Fibroblast of villous mesenchyme (primary cell): ENCODE data around the gene NLGN2. TPM values are rescaled to one million over a fixed set of nuclear protein-coding genes. Genes with fewer than 3 reads are reported as not detected.

ENCODE experiments used
- DNase-seq: peaks from one replicate; pipeline ENCODE4 v3.0.0-alpha.2; 2010; ENCODE audit warnings: low read depth
- H3K4me3 ChIP-seq: 2 replicates; pipeline ENCODE4 v1.5.1; 2011; ENCODE audit warnings: low read depth, mild to moderate bottlenecking, low read length
- total RNA-seq: library from RNA; depleted of rRNA; stranded (reverse); fragments of >200 nt; gene quantifications from 2 replicates; pipeline ENCODE4 v1.2.3, GENCODE V29; 2012
- TF ChIP-seq, protein P1 (sequence below): IDR thresholded peaks from 2 replicates; pipeline ENCODE4 v1.5.1; 2012; ENCODE audit warnings: low read depth, mild to moderate bottlenecking, low read length; ENCODE audit not compliant: insufficient read depth

The NLGN2 gene
- total RNA-seq, 1 donor: 9.5 TPM

DNA sequence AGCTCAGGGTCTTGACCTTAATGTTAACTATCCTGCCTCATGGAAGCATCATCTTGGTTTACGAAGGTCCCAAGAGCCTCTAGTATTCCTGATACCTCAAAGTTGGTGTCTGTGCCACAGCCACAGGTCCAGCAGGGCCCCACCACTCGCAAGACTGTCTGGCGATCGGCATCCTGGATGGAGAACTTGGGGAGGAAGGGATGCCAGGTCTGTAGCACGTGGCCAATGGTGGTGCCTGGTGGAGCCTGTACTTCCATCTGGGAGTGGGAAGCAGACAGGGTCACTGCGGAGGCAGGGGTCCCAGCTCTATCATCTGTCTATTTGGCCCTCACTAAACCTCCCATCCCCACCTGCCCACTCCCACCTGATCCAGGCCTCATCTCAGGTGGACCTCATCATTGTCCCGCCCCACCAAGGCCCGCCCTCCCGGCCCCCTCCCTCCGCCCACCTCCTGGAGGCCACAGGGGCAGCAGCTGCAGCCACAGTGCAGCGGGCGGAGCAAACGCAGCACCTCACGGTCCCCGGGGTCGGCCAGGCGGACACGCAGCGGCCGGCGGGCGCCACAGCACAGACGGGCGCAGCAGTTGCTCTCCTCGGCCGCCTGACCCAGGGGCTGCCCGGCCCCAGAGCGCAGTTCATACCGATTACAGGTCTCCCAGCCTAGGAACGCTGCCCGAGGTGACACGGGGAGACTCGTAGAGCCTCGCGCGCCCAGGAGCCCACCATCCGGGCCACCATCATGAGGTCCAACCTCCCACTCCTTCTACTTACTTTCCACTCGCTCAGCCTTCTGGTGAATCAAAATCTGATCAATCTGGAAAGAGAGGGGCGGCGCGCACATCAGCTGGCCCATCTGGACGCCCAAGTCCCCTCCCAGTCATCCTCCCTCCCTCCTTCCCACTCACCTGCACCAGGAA lies 14.7 kb upstream of the NLGN2 start:
- DNase-seq: no peak

DNA sequence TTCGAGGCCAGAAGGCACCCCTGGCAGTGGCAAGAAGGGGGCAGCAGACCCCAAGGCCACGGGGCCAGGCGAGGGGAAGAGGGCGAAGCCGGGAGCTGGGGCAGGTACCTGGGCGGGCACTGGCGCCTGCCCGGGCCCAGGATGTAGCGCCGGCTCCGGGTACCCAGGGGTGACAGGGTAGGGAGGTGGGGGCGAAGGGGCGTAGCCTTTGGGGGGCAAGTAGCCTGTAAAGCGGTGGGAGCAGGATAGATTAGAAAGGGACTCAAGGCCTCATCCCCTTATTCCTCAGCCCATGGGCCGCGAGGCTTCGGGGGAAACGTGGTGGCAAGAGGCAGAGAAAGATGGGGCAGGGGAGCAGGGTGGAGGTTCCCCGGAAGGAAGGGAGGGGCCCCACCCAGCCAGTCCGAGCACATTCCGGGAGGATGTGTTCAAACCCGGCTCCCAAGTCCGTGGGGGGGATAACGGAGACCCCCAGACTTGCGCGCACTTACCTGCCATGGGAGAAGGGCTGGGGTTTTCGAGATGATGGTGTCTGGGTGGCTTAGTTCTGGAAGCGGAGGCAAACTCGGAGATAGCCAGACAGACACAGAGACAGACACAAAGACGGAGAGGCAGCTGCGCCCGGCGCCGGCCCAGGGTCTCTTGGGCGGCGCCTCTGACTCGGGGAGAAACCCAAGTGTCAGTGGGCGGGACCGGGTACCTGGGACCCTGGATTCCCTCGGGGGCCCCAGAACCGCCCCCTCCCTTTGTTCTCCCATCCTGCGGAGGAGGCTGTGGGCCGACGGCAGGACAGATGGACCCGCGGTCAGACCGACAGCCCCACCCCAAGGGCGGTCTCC lies 13.8 kb upstream of the NLGN2 start:
- TF ChIP-seq, protein P1, sequence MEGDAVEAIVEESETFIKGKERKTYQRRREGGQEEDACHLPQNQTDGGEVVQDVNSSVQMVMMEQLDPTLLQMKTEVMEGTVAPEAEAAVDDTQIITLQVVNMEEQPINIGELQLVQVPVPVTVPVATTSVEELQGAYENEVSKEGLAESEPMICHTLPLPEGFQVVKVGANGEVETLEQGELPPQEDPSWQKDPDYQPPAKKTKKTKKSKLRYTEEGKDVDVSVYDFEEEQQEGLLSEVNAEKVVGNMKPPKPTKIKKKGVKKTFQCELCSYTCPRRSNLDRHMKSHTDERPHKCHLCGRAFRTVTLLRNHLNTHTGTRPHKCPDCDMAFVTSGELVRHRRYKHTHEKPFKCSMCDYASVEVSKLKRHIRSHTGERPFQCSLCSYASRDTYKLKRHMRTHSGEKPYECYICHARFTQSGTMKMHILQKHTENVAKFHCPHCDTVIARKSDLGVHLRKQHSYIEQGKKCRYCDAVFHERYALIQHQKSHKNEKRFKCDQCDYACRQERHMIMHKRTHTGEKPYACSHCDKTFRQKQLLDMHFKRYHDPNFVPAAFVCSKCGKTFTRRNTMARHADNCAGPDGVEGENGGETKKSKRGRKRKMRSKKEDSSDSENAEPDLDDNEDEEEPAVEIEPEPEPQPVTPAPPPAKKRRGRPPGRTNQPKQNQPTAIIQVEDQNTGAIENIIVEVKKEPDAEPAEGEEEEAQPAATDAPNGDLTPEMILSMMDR: peak; percentile 5
- no peak for DNase-seq
- H3K4me3 ChIP-seq: peak overlapping the region; percentile 86

More for the DNA sequence above, 14.7 kb upstream of the NLGN2 start:
- peak overlapping the region; percentile 86 for H3K4me3 ChIP-seq
- TF ChIP-seq, protein P1: no peak

DNA sequence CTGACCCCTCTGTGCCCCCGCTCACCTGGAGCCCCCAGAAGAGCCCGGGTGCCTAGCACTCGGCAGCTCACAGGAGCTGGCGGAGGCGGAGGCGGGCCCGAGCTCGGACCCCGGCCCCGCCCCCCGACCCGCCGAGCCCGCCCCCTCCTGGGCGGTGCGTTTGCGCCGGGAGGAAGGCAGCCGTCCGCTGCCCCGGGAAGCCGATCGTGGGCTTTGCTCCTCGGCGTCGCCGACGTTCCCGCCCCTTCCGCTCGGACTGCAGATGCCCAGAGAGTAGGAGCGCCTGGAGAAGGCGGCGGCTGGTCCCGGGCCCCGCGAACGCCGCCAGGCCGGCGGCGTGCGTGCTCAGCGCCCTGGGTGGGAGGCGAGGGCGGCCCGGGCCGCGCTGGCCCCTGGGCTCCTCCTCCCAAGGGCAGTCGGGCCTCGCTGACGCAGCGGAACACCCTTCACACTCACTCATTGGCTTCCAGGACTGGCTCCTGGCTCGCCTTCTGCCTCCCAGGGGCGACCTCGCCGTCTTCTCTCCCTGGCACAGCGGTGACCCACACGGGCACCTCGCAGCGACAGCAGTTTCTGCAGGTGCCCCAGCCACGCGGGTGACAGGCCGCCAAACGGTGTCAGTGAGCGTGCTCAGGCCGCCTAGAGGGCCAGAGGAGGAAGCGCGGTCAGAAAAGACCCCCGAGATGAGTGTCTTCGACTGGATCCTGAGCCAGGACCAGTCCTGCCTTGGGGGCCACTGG lies 13.0 kb upstream of the NLGN2 start, which contains the start of gene PLSCR3:
TSS of gene PLSCR3 (minus strand) at position 74 of the 740 bp plus-strand sequence. CDS start 415 bp downstream, outside the sequence.
- peak within 1 kb of the TSS; percentile 86 for H3K4me3 ChIP-seq
- DNase-seq: peak; percentile 87
- TF ChIP-seq, protein P1: peak; percentile 46

DNA sequence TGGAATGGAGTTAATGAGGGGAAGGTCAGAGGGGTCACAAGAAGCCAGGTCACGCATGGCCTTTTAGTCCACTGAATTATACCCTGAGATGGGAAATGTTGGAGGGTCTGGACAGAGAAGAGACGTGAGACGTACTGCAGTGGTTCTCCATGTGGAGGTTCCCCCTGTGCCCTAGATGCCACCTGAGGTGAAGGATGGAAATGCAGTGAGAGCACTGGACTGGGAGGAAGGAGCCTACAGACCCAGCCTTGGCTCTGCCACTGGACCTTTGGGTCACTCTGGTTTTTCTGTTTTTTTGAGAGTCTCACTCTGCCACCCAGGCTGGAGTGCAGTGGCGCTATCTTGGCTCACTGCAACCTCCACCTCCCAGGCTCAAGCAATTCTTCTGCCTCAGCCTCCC lies 11.5 kb upstream of the NLGN2 start:
- no peak overlapping the region for H3K4me3 ChIP-seq
- TF ChIP-seq, protein P1: no peak
- DNase-seq: no peak

DNA sequence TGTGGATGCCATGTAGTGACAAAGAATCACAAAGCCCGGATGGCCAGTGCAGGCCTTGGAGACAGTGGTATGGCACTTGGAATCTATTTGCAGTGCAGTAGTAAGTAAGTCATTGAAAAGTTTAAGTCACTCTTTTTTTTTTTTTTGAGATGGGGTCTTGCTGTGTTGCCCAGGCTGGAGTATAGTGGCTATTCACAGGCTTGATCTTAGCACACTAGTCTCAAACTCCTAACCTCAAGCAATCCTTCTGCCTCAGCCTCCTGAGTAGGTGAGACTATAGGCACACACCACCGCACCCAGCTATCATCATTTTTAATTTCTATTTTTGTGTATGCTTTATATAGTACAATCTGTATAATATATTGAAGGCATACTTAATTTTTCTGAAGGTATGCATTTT lies 9.0 kb upstream of the NLGN2 start:
- TF ChIP-seq, protein P1: no peak
- no peak for DNase-seq
- no peak overlapping the region for H3K4me3 ChIP-seq

DNA sequence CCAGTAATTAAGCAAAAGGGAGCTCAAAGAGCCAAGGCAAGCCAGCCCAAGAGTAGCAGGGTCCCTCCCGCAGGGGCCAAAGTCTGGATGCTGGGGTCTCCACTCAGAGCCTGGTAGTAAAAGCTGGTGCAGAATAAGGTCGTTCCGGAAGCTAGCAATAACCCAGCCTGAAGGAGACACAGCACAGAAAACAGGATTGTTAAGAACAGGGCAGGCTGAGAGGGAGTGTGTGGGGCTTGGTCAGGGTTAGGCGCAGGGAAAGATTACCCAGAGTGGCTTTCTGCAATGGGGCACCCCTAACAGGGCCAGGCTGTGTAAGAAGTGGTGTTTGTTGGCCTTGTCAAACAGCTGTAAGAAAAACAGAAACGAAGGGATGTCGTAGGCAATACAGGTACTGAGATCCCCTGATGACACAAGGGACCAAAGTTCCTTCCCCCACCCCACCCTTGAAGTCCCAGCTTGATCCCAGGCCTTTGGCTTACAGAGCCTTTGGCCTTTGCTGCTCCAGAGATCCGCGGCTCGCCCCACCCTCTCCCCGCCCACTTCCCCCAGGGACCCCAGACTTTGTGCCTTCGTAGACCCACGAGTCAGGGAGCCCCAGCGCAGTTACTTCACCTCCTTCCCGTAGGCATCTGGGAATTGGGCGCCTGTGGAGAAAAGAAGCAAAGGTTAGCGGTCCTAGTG lies 4.5 kb upstream of the NLGN2 start:
- TF ChIP-seq, protein P1: no peak
- DNase-seq: no peak

More for the DNA sequence above, 4.5 kb upstream of the NLGN2 start:
- peak overlapping the region; percentile 75 for H3K4me3 ChIP-seq
